Activated naive CD8-positive, alpha-beta T cell treated with anti-CD3 and anti-CD28 coated beads, Interleukin-2, amount 50 U/mL, for 24 hours (primary cell): ENCODE data around the gene MAMDC4.
"Not testable (repeated sequence)": the region's sequence is repeated elsewhere in the genome, so short reads cannot be mapped to it uniquely, and the experiment has no call there.

Experiments
- ATAC-seq: fragments of 150-1000 bp; cut with Tn5 transposase; one replicate; pipeline ENCODE4 v1.10.0; 2021
- DNase-seq: peaks from one replicate; pipeline ENCODE4 v3.0.0; 2021
- H3K27ac Mint-ChIP-seq: one replicate; pipeline ENCODE4 v1.8.0; 2021; ENCODE audit warnings: mild to moderate bottlenecking, mixed read lengths
- H3K27me3 Mint-ChIP-seq: one replicate; pipeline ENCODE4 v1.8.0; 2021; ENCODE audit warnings: mixed read lengths
- H3K36me3 Mint-ChIP-seq: one replicate; pipeline ENCODE4 v1.8.0; 2021; ENCODE audit warnings: low read depth, mixed read lengths
- H3K4me1 Mint-ChIP-seq: one replicate; pipeline ENCODE4 v1.8.0; 2021; ENCODE audit warnings: mixed read lengths
- H3K4me3 Mint-ChIP-seq: one replicate; pipeline ENCODE4 v1.8.0; 2021; ENCODE audit warnings: mild to moderate bottlenecking, moderate library complexity, mixed read lengths
- H3K9me3 Mint-ChIP-seq: one replicate; pipeline ENCODE4 v1.8.0; 2021; ENCODE audit warnings: mixed read lengths

The MAMDC4 gene

DNA sequence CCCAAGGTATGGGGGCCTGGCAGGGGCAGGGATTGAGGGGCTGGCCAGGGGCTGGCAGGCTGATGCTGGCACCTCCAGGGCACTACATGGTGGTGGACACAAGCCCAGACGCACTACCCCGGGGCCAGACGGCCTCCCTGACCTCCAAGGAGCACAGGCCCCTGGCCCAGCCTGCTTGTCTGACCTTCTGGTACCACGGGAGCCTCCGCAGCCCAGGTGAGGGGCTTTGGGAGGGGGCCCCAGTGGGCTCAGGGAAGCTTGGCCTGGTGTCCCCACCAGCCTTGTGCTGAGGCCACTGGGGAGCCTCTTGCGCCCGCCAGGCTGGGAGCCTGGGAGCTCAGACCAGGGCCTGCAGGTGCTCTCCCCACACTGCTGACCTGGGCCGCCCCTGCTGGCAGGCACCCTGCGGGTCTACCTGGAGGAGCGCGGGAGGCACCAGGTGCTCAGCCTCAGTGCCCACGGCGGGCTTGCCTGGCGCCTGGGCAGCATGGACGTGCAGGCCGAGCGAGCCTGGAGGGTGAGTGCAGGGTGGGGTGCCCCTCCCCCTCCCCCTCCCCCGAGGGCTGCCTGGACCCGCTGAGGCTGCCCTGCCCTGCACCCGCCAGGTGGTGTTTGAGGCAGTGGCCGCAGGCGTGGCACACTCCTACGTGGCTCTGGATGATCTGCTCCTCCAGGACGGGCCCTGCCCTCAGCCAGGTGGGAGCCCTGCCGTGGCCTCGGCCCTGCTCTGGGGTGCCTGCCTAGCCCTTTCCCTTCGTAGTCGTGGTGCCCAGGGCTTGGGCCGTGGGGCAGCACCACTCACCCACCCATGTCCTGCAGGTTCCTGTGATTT is 5.7 kb downstream of the MAMDC4 start:
- DNase-seq: no peak
- no peak overlapping the region for H3K27ac Mint-ChIP-seq
- H3K9me3 Mint-ChIP-seq: no peaks in the 10 kb centered on the region
- no peaks in the 10 kb centered on the region for H3K4me1 Mint-ChIP-seq
- no peak for ATAC-seq
- peaks cover 2% of the 10 kb centered on the region for H3K36me3 Mint-ChIP-seq
- H3K27me3 Mint-ChIP-seq: no peaks in the 10 kb centered on the region
- no peak overlapping the region for H3K4me3 Mint-ChIP-seq

DNA sequence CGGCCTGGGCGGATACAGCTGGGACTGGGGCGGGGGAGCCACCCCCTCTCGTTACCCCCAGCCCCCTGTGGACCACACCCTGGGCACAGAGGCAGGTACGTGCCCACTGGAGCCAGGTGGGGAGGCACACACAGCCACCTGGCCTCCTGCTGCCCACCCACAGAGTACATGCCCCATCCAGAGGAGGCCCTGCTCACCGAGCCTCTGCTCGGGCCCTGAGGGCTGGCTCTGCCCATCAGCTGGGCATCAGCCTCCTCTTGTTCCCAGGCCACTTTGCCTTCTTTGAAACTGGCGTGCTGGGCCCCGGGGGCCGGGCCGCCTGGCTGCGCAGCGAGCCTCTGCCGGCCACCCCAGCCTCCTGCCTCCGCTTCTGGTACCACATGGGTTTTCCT is 6.3 kb downstream of the MAMDC4 start:
- H3K4me3 Mint-ChIP-seq: no peak overlapping the region
- no peak for ATAC-seq
- no peaks in the 10 kb centered on the region for H3K9me3 Mint-ChIP-seq
- H3K27me3 Mint-ChIP-seq: no peaks in the 10 kb centered on the region
- H3K27ac Mint-ChIP-seq: no peak overlapping the region
- DNase-seq: no peak
- no peaks in the 10 kb centered on the region for H3K4me1 Mint-ChIP-seq
- peaks cover 3% of the 10 kb centered on the region for H3K36me3 Mint-ChIP-seq

DNA sequence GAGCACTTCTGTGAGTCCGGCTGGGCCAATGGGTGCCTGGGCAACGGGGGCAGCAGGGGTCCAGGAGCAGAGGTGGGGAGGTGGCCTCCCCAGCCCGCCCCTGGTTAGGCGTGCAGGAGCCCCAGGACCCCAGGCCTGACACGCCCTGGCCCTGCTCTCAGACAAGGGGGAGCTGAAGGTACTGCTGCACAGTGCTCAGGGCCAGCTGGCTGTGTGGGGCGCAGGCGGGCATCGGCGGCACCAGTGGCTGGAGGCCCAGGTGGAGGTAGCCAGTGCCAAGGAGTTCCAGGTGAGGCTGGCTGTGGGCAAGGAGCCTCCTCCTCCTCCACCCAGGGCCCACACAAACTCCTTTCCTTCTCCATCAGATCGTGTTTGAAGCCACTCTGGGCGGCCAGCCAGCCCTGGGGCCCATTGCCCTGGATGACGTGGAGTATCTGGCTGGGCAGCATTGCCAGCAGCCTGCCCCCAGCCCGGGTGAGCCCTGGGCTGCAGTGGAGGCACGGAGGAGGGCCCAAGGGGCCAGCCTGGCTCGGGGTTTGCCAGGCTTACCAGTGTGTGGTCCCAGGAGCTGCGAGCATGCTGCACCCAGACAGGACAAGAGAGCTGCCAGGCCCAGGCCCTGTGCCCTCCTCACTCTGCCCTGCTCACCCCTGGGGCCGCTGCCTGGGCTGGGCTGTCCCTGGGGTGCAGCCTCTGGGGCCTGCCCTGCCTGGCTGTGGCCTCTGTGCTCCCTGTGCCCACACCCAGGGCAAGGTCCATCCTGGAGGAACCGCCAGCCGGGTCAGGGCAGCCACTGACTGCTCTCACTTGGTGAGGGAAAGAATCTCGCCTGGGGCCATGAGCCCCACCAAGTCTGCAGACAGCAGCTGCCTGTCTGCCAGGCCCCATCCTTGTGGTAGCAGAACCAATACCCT is 7.0 kb downstream of the MAMDC4 start:
- Mint-ChIP-seq H3K4me3 (no peak overlapping the region), H3K27ac (no peak overlapping the region), H3K36me3 (peaks cover 8% of the 10 kb centered on the region), H3K4me1 (peaks cover 4% of the 10 kb centered on the region), H3K27me3 (no peaks in the 10 kb centered on the region), H3K9me3 (no peaks in the 10 kb centered on the region)
- ATAC-seq (no peak), DNase-seq (no peak)

DNA sequence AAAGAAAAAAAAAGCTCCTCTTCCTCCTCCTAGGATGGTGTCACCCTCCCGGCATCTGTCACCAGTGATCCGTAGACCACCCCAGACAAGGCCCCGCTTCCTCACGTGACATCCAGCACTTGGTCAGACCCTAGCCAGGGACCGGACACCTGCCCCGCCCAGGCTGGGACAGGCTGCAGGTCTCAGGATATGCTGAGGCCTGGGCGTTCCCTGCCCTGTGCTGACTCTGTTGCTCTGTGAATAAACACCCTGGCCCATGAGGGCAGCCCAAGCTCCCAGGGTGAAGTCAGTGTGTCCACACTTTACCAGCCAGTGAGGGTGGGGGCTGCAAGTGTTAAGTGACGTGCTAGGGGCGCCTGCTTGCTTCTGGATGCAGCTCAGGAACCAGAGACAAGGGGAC is 8.4 kb downstream of the MAMDC4 start:
- Mint-ChIP-seq H3K27ac (no peak overlapping the region), H3K4me3 (no peak overlapping the region), H3K36me3 (peaks cover 10% of the 10 kb centered on the region), H3K9me3 (no peaks in the 10 kb centered on the region), H3K4me1 (peaks cover 17% of the 10 kb centered on the region), H3K27me3 (no peaks in the 10 kb centered on the region)
- DNase-seq (no peak), ATAC-seq (no peak)

DNA sequence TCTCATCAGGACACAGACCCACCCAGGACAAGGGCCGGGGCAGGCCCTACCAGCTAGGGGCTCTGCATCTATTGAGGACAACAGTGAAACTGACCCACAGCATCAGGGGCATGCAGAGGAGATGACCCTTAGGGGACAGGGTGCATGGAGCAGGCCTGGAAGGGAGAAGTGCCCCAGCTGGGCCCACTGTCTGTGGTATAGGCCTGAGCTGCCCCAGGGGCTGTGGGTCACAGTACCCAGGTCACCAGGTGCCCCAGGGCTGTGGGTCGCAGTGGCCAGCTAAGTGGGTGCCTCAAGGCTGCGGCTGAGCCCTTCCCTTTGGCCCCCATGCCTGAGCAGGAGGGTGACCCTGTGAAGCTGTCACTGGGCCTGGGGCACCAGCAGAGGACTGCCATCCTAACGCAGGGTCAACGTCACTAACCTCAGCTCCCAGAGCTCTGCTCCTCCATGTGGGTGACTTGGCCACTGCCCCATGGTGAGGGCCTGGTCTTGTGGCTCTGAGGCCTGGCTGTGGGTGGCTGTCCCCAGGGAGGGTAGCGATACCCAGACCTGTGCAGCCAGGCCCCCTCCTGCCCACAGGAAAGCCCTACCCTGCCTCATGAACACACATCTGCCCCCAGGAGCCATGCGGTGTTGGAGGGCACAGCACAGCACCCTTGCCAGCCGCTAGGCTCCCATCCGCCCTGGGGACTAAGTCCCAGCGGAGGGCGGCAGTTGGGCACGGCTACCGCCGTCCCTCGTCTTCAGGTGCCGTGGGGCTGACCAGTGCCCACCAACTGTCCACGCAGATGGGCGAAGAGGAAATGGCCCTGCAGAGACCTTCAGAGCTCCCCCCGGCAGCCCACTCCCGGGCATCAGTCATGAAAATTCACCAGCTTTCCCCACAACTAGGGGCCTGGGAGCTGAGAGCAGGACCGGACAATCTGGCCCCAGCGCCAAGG is 9.1 kb downstream of the MAMDC4 start:
- Mint-ChIP-seq H3K27ac (no peak overlapping the region), H3K4me3 (no peak overlapping the region), H3K36me3 (peaks cover 10% of the 10 kb centered on the region), H3K27me3 (no peaks in the 10 kb centered on the region), H3K9me3 (no peaks in the 10 kb centered on the region), H3K4me1 (peaks cover 17% of the 10 kb centered on the region)
- DNase-seq (no peak), ATAC-seq (no peak)

DNA sequence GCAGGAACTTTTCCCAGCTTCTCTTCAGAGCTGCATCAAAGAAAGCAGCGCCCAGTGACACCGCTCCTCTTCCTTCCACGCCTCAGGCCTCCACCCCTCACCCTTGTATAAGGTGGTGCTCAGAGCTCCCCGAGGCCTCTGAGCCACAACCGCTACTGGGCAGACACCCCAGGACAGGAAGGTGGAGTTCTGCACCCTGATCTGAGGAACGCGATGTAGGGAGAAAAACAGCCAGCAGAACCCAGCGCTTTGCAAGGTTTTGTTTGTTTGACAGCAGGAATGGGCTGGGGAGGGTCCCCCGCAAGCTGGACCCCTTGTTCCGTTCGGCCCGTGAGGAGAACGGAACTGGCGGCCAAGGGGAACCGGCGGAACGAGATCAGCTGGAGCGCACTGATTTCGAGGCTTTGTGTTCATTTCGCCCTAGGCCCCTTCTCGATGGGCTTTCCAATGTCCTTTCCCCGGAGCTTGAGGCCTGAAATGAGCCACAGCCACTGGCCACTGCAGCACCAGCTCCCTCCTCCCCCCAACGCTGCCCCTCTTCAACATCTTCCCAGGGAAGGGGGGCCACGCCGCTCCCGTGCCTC is 9.8 kb downstream of the MAMDC4 start:
- H3K4me3 Mint-ChIP-seq: no peak overlapping the region
- no peaks in the 10 kb centered on the region for H3K27me3 Mint-ChIP-seq
- H3K9me3 Mint-ChIP-seq: no peaks in the 10 kb centered on the region
- ATAC-seq (no peak), DNase-seq (no peak)
- peaks cover 10% of the 10 kb centered on the region for H3K36me3 Mint-ChIP-seq
- peaks cover 17% of the 10 kb centered on the region for H3K4me1 Mint-ChIP-seq
- H3K27ac Mint-ChIP-seq: peak overlapping the region; percentile 70

DNA sequence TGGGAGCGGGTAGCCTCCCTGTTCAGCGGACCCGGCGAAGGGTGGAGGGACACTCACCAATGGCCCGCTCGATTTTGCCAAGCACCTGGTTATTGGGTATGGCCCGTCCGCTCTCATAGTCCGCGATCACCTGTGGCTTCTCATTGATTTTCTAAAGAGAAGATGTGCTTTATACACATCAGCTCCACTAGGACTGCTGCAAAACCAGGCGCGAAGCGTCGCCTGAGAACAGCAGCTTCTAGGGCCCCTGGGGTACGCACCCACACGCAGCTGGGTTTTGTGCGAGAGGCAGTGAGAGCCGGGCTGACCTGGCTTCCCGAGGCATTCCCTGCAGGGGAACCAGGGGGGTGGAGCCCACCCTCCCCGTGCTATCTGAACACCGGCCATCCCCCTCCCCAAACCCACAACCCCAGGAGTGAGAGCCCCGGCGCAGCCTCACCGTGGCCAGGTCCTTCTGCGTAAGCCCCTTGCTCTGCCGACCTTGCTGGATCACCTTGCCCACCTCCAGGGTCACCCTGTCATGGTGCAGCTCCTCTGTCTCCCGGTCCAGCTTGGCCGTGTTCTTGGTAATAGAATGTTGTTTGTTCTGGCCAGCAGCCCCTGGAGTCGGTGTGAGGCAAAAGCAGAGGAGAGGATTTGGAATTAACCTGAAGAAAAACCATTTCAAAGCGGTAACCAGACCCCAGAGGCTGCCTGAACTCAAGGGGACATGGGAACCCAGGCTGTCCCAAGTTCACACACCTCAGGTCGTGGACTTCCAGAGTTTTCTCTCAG is 10.9 kb downstream of the MAMDC4 start:
- peaks cover 23% of the 10 kb centered on the region for H3K4me1 Mint-ChIP-seq
- H3K27me3 Mint-ChIP-seq: no peaks in the 10 kb centered on the region
- H3K4me3 Mint-ChIP-seq: no peak overlapping the region
- ATAC-seq (no peak), DNase-seq (no peak)
- no peak overlapping the region for H3K27ac Mint-ChIP-seq
- peaks cover 10% of the 10 kb centered on the region for H3K36me3 Mint-ChIP-seq
- H3K9me3 Mint-ChIP-seq: no peaks in the 10 kb centered on the region

DNA sequence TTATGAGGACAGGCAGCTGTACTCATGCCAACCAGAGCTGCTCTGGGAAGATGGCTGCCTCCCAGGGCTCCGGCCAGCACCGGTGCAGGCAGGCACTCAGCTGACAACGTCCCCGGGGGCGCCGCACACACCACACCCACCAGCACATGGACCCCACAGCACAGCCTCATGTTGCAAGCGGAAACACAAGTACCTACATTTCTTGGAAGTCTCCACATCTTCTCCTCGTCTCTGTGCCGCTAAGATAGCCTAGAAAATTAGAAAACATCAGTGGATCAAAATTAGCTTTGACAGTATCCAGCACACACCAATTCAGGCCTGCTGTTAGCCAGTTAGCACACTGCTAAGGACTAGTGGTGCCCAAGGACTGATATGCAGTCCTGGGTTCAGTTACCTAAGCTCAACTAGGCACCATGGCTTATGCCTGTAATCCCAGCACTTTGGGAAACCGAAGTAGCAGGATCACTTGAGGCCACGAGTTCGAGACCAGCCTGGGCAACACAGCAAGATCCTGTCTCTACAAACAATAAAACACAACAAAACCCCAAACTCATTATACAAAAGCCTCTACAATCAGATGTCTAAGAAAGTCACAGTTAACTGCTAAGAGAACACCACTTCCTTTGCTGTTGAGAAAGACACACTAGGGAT is 11.6 kb downstream of the MAMDC4 start:
- Mint-ChIP-seq H3K9me3 (no peaks in the 10 kb centered on the region), H3K27ac (peak overlapping the region; percentile 73), H3K4me1 (peaks cover 23% of the 10 kb centered on the region), H3K4me3 (no peak overlapping the region), H3K27me3 (no peaks in the 10 kb centered on the region), H3K36me3 (peaks cover 10% of the 10 kb centered on the region)
- DNase-seq (no peak), ATAC-seq (no peak)

DNA sequence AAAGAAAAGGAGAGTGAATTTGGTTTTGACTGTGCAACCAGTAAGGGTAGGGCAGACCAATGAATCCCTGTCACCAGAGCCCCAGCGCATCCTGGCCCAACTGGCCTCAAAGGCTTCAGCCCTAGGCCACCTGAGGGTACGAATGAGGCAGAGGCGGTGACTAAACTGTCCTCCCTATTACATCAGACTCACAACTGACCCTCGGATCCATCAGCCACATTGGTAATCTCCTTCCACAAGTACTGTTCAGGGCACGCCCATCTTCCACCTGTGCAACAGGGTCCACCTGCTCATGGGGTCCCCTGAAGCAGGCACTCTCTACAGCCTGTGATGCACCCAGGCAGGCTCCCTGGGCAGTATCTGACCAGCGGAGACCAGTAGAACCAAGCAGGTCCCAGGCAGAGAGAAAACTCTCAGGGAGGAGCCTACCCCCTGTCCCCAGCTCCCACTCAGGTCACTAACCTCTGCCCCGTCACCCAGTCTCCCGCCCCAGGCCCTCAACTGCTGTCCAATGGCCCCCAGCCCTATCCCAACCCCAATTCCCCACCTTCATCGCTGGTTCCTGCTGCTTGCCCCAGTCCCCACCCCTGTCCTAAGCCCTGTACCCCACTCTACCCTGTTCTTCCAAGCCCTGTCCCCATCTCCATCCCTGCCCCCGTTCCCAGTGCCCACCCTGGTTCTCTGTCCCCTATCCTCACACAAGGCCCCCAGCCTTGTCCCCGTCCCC is 13.1 kb downstream of the MAMDC4 start:
- no peak for ATAC-seq
- Mint-ChIP-seq H3K9me3 (no peaks in the 10 kb centered on the region), H3K4me3 (peak overlapping the region; percentile 79), H3K27ac (peak overlapping the region; percentile 70), H3K36me3 (peaks cover 10% of the 10 kb centered on the region), H3K27me3 (no peaks in the 10 kb centered on the region), H3K4me1 (peaks cover 23% of the 10 kb centered on the region)
- DNase-seq: no peak

DNA sequence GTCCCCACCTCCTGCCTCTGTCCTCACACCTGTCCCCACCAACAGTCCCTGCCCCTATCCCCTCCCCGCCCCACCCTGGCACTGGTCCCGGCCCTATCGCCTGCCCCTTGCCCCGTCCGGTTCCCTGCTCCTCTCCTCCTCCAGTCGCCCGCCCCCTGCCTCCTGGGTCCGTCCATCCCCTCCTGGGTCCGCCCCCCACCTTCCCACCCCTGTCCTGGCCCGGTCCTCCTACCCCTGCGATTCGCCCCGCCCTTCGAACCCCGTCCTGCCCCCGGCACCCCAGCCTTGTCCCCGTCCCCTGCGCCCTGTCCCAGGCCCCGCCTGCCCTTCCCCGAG is 13.6 kb downstream of the MAMDC4 start:
- Mint-ChIP-seq H3K4me3 (peak overlapping the region; percentile 79), H3K27me3 (no peaks in the 10 kb centered on the region), H3K27ac (no peak overlapping the region), H3K9me3 (no peaks in the 10 kb centered on the region), H3K4me1 (peaks cover 23% of the 10 kb centered on the region), H3K36me3 (peaks cover 10% of the 10 kb centered on the region)
- DNase-seq: no peak
- ATAC-seq: peak; percentile 15

DNA sequence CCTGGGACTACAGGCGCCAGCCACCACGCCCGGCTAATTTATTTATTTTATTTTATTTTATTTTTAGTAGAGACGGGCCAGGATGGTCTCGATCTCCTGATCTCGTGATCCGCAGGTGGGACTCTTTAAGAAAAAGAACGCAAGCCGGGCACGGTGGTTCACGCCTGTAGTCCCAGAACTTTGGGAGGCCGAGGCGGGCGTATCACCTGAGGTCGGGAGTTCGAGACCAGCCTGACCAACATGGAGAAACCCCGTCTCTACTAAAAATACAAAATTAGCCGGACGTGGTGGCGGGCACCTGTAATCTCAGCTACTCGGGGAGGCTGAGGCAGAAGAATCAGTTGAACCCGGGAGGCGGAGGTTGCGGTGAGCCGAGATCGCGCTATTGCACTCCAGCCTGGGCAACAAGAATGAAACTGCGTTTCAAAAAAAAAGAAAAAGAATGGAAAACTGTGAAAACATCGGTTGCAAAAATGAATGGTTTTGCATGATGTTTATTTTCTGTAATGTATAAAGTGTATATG is 14.8 kb downstream of the MAMDC4 start:
- H3K9me3 Mint-ChIP-seq, ATAC-seq, H3K27me3 Mint-ChIP-seq, DNase-seq: not testable (repeated sequence)
- Mint-ChIP-seq H3K4me1 (peaks cover 23% of the 10 kb centered on the region), H3K4me3 (peak overlapping the region; percentile 79), H3K27ac (peak overlapping the region; percentile 42), H3K36me3 (peaks cover 10% of the 10 kb centered on the region)

DNA sequence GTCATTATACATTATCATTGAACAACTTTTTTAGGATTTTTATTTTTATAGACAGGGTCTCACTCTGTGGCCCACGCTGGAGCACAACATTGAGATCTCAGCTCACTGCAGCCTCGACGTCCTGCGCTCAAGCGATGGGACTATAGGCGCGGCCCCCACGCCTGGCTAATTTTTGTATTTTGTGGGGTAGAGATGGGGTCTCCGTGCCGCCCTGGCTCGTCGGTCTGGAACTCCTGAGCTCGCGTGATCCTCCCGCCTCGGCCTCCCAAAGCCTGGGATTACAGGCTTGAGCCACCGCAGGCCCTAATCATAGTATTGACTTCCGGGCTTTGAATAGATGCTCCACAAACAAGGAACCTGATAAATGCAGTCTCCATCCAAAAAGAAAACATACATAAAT is 15.3 kb downstream of the MAMDC4 start:
- peak overlapping the region; percentile 37 for H3K27ac Mint-ChIP-seq
- H3K27me3 Mint-ChIP-seq: no peaks in the 10 kb centered on the region
- ATAC-seq (no peak), DNase-seq (no peak)
- H3K9me3 Mint-ChIP-seq: no peaks in the 10 kb centered on the region
- peaks cover 8% of the 10 kb centered on the region for H3K36me3 Mint-ChIP-seq
- peaks cover 23% of the 10 kb centered on the region for H3K4me1 Mint-ChIP-seq
- H3K4me3 Mint-ChIP-seq: peak overlapping the region; percentile 79
